H1 (cell line): ENCODE data around the gene BCL2L1. TPM values are rescaled to one million over a fixed set of nuclear protein-coding genes. Genes with fewer than 3 reads are reported as not detected.

Experiments used
- CTCF ChIA-PET: fragments of 300-600 bp; sonication (Branson Sonifier 250); formaldehyde crosslinking; loops from one replicate; lab custom pipeline; 2021; ENCODE audit not compliant: partially characterized antibody; lab: Charles Lee
- POLR2A ChIA-PET: fragments of 300-600 bp; sonication (Branson Sonifier 250); formaldehyde crosslinking; loops from one replicate; lab custom pipeline; 2021; ENCODE audit warnings: inconsistent platforms; ENCODE audit not compliant: partially characterized antibody; lab: Charles Lee
- DNase-seq, 2 experiments: peaks; one replicate each; pipeline versions ENCODE4 v3.0.0 to v3.0.0-alpha.2; 2010 to 2022; ENCODE audit warnings: low spot score in 2 of 2, low read depth in 1 of 2, mixed read lengths in 1 of 2
- FAIRE-seq: peaks from 2 replicates; lab custom pipeline; 2011; peaks lifted over from hg19 to GRCh38; lab: Jason Lieb, UNC
- H2AFZ ChIP-seq: 2 replicates; pipeline ENCODE4 v1.8.1; 2012; ENCODE audit warnings: low read length, inconsistent platforms
- H2AK5ac ChIP-seq: 2 replicates; pipeline ENCODE4 v1.6.1; 2013; ENCODE audit warnings: low read depth, low read length
- H2BK120ac ChIP-seq: replicated peaks from 2 replicates; pipeline ENCODE3; 2013; ENCODE audit warnings: low read depth, low read length, inconsistent platforms
- H2BK12ac ChIP-seq: 2 replicates; pipeline ENCODE4 v1.6.1; 2013; ENCODE audit warnings: low read depth, low read length
- H2BK15ac ChIP-seq: 2 replicates; pipeline ENCODE4 v1.6.1; 2013; ENCODE audit warnings: low read length
- H2BK20ac ChIP-seq: 2 replicates; pipeline ENCODE4 v1.6.1; 2013; ENCODE audit warnings: low read length
- H2BK5ac ChIP-seq: 2 replicates; pipeline ENCODE4 v1.6.1; 2013; ENCODE audit warnings: low read depth, low read length
- H3K14ac ChIP-seq: 2 replicates; pipeline ENCODE4 v1.6.1; 2013; ENCODE audit warnings: inconsistent platforms; ENCODE audit not compliant: insufficient read length
- H3K18ac ChIP-seq: 2 replicates; pipeline ENCODE4 v1.6.1; 2013; ENCODE audit warnings: low read length; ENCODE audit errors: extremely low read depth
- H3K23ac ChIP-seq: 2 replicates; pipeline ENCODE4 v1.6.1; 2013; ENCODE audit warnings: inconsistent platforms; ENCODE audit not compliant: insufficient read length
- H3K23me2 ChIP-seq: 2 replicates; pipeline ENCODE4 v1.6.1; 2013; ENCODE audit warnings: low read depth, low read length
- H3K27ac ChIP-seq: 2 replicates; pipeline ENCODE4 v1.6.1; 2011; ENCODE audit warnings: low read depth, low read length, inconsistent platforms
- H3K27me3 ChIP-seq, 4 experiments: replicated peaks in 1 of 4; 1 replicate in 1 of 4; 2 replicates in 3 of 4; pipeline versions ENCODE4 v1.6.1 to v1.8.1; 2011 to 2013; ENCODE audit warnings: low read length in 3 of 4, mild to moderate bottlenecking in 3 of 4, inconsistent platforms in 2 of 4, mixed read lengths in 2 of 4, moderate library complexity in 1 of 4; ENCODE audit not compliant: control insufficient read depth in 3 of 4, insufficient read depth in 3 of 4; ENCODE audit errors: extremely low read depth in 1 of 4
- H3K36me3 ChIP-seq, 4 experiments: 2 replicates each; pipeline versions ENCODE4 v1.6.1 to v1.8.1; 2011 to 2013; ENCODE audit warnings: mild to moderate bottlenecking in 4 of 4, low read length in 3 of 4, moderate library complexity in 2 of 4, control low read depth in 1 of 4, inconsistent platforms in 1 of 4; ENCODE audit not compliant: insufficient read depth in 4 of 4, control insufficient read depth in 2 of 4
- H3K4ac ChIP-seq: replicated peaks from 2 replicates; pipeline ENCODE3; 2013; ENCODE audit warnings: low read length, low read depth, mixed read lengths, inconsistent platforms; ENCODE audit not compliant: insufficient read length
- H3K4me1 ChIP-seq, 4 experiments: replicated peaks in 1 of 4; 1 replicate in 1 of 4; 2 replicates in 3 of 4; pipeline versions ENCODE4 v1.6.1 to v1.8.1; 2011 to 2013; ENCODE audit warnings: low read length in 3 of 4, inconsistent platforms in 2 of 4, mixed read lengths in 1 of 4; ENCODE audit not compliant: insufficient read depth in 4 of 4, control insufficient read depth in 3 of 4
- H3K4me2 ChIP-seq, 2 experiments: 2 replicates each; pipeline versions ENCODE4 v1.6.1 to v1.8.1; 2011 to 2013; ENCODE audit warnings: low read depth in 2 of 2, low read length in 2 of 2, control low read depth in 1 of 2, inconsistent platforms in 1 of 2, mild to moderate bottlenecking in 1 of 2; ENCODE audit not compliant: insufficient read depth in 1 of 2
- H3K4me3 ChIP-seq, 4 experiments: fragments of 200-600, 300-600 bp in 1 of 4; sonication (generic), shearing (Covaris generic), sonication (Bioruptor Twin) in 1 of 4; 2 replicates each; pipeline versions ENCODE4 v1.5.1 to v1.8.1; 2011 to 2016; ENCODE audit warnings: low read length in 4 of 4, low read depth in 3 of 4, control low read depth in 2 of 4, inconsistent platforms in 2 of 4, mild to moderate bottlenecking in 2 of 4, mixed read lengths in 1 of 4, moderate library complexity in 1 of 4; ENCODE audit not compliant: insufficient read depth in 2 of 4; ENCODE audit errors: extremely low read depth in 1 of 4
- H3K56ac ChIP-seq: replicated peaks from 2 replicates; pipeline ENCODE3; 2013; ENCODE audit warnings: low read depth, mild to moderate bottlenecking, mixed read lengths, low read length, inconsistent platforms; ENCODE audit not compliant: insufficient read length
- H3K79me1 ChIP-seq: 2 replicates; pipeline ENCODE4 v1.6.1; 2013; ENCODE audit warnings: low read depth, low read length, control low read depth
- H3K79me2 ChIP-seq, 2 experiments: 2 replicates each; pipeline versions ENCODE4 v1.6.1 to v1.8.1; 2012 to 2013; ENCODE audit warnings: low read length in 2 of 2, mild to moderate bottlenecking in 2 of 2, inconsistent platforms in 1 of 2; ENCODE audit not compliant: insufficient read depth in 2 of 2, control insufficient read depth in 1 of 2
- H3K9ac ChIP-seq, 4 experiments: replicated peaks in 1 of 4; 1 replicate in 1 of 4; 2 replicates in 3 of 4; pipeline versions ENCODE4 v1.6.1 to v1.8.1; 2011 to 2013; ENCODE audit warnings: low read depth in 3 of 4, low read length in 3 of 4, control low read depth in 2 of 4, mild to moderate bottlenecking in 2 of 4, moderate library complexity in 2 of 4, inconsistent platforms in 1 of 4; ENCODE audit errors: extremely low read depth in 1 of 4
- H3K9me3 ChIP-seq, 2 experiments: 2 replicates each; pipeline versions ENCODE4 v1.6.1 to v1.8.1; 2012 to 2013; ENCODE audit warnings: mild to moderate bottlenecking in 2 of 2, moderate library complexity in 2 of 2, control low read depth in 1 of 2, inconsistent platforms in 1 of 2, low read depth in 1 of 2, low read length in 1 of 2, mixed read lengths in 1 of 2; ENCODE audit not compliant: insufficient read depth in 2 of 2
- H4K20me1 ChIP-seq, 2 experiments: replicated peaks in 1 of 2; 2 replicates each; pipeline versions ENCODE3 to v1.8.1; 2011 to 2013; ENCODE audit warnings: inconsistent platforms in 2 of 2, low read length in 2 of 2, mild to moderate bottlenecking in 1 of 2; ENCODE audit not compliant: insufficient read depth in 2 of 2, control insufficient read depth in 1 of 2
- H4K5ac ChIP-seq: 2 replicates; pipeline ENCODE4 v1.6.1; 2013; ENCODE audit warnings: low read length, low read depth, mixed read lengths, inconsistent platforms; ENCODE audit not compliant: insufficient read length
- H4K8ac ChIP-seq: 2 replicates; pipeline ENCODE4 v1.8.0; 2013; ENCODE audit warnings: mild to moderate bottlenecking, moderate library complexity, low read length, inconsistent platforms; ENCODE audit not compliant: insufficient read depth; ENCODE audit errors: extremely low read depth
- H4K91ac ChIP-seq: replicated peaks from 2 replicates; pipeline ENCODE3; 2013; ENCODE audit warnings: low read length, mixed read lengths, inconsistent platforms; ENCODE audit not compliant: insufficient read length
- ATF3 ChIP-seq: IDR thresholded peaks from 2 replicates; pipeline ENCODE4 v1.6.1; 2011; ENCODE audit warnings: low read depth, mild to moderate bottlenecking, low read length; ENCODE audit not compliant: insufficient read depth
- CHD1 ChIP-seq: IDR thresholded peaks from 2 replicates; pipeline ENCODE4 v1.6.1; 2012; ENCODE audit warnings: low read depth, low read length, improper control_type of control experiment
- CTBP2 ChIP-seq: IDR thresholded peaks from 2 replicates; pipeline ENCODE4 v1.7.0; 2011; ENCODE audit warnings: borderline replicate concordance, mild to moderate bottlenecking, moderate library complexity, mixed read lengths, low read length; ENCODE audit not compliant: insufficient read depth, insufficient read length
- CTCF ChIP-seq, 3 experiments: IDR thresholded peaks; 1 replicate in 2 of 3; 2 replicates in 1 of 3; pipeline versions ENCODE4 v1.5.1 to v1.6.1; 2011; ENCODE audit warnings: low read length in 3 of 3, mild to moderate bottlenecking in 3 of 3, inconsistent platforms in 2 of 3, low read depth in 1 of 3, moderate library complexity in 1 of 3; ENCODE audit not compliant: insufficient read depth in 1 of 3; ENCODE audit errors: control extremely low read depth in 1 of 3
- FOSL1 ChIP-seq: IDR thresholded peaks from 2 replicates; pipeline ENCODE4 v1.6.1; 2011; ENCODE audit warnings: mild to moderate bottlenecking, low read depth, low read length, moderate library complexity; ENCODE audit not compliant: insufficient read depth
- POLR2A ChIP-seq, 2 experiments: IDR thresholded peaks; 1 replicate in 1 of 2; 2 replicates in 1 of 2; pipeline ENCODE4 v1.6.1; 2011; ENCODE audit warnings: low read depth in 2 of 2, low read length in 2 of 2, mild to moderate bottlenecking in 2 of 2; ENCODE audit errors: control extremely low read depth in 1 of 2
- SIRT6 ChIP-seq: IDR thresholded peaks from one replicate; pipeline ENCODE4 v1.7.1; 2012; ENCODE audit warnings: low read length, inconsistent platforms
- TBP ChIP-seq: IDR thresholded peaks from 2 replicates; pipeline ENCODE4 v1.6.1; 2011; ENCODE audit warnings: low read depth, low read length, improper control_type of control experiment
- WGBS, 2 experiments: shearing (Covaris generic) in 1 of 2; methylation state at CpG; one replicate each; pipeline versions ENCODE4 v1.1.6 to v1.1.7; 2013 to 2015; ENCODE audit warnings: low lambda C conversion rate in 2 of 2, mixed read lengths in 2 of 2, inconsistent platforms in 1 of 2, low coverage in 1 of 2, missing lambda C conversion rate in 1 of 2; ENCODE audit not compliant: insufficient replicate concordance in 2 of 2, insufficient coverage in 1 of 2, insufficient read length in 1 of 2; ENCODE audit errors: extremely low coverage in 1 of 2, missing lambda C conversion rate in 1 of 2; 5-methylcytosine and 5-hydroxymethylcytosine counted together
- polyA plus RNA-seq, 7 experiments: library from polyadenylated mRNA; depleted of rRNA in 3 of 7; stranded (reverse) in 5 of 7; unstranded in 2 of 7; fragments of >200 nt in 5 of 7; fragments of 200-250 nt in 2 of 7; gene quantifications; 1 replicate in 5 of 7; 2 replicates in 1 of 7; 4 replicates in 1 of 7; pipeline versions ENCODE4 v1.2.1 to v1.2.3, GENCODE V29; 2011 to 2013; ENCODE audit warnings: missing spikeins in 2 of 7, mixed read lengths in 2 of 7
- total RNA-seq: library from RNA; stranded (reverse); fragmentation: NEBNext Ultra II Directional; extraction: Animal tissue kit (Norgen Biotek cat#: 25700); gene quantifications from 2 replicates; pipeline ENCODE4 v1.2.1, GENCODE V29; 2021

Gene BCL2L1
- total and polyA plus RNA-seq, 2 of the 8 experiments (the other 6 are each of a cell fraction or from before 2014, with no cell fraction given): 64.9 to 66.1 TPM

DNA sequence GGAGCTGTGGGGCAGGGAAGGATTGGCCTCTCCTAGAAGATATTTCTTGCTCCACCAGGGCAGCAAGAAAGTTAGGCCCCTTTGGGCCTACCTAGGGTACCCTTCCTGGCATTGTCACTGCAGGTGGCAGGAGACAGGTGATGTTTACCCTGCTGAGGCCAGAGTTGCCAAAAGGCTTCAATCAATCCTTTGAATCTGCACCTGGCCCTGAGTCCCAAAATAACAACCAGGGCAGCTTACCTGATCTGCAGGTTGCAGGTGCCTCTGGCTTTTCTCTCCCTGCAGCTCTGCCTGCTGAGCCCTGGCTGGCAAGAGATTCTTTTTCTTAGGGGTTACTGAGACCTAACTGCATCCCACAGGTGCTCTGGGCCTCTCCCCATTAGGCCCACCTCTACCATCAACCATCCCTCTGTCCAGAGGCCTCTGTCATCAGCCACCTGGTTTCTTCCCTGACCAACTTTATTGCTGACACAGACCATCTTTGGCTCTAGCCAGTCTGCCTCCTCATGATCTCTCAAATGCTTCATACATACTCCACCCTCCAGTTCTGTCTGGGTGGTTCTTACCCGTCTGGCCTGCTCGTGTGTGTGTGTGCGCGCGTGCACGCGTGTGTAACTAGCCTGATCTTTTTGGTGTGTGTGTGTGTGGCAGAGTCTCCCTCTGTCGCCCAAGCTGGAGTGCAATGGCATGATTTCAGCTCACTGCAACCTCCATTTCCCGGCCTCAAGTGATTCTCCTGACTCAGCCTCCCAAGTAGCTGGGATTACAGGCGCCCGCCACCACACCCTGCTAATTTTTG, 13.7 kb downstream of the BCL2L1 start:
- Histone ChIP-seq H2BK20ac (no peak overlapping the region), H2BK5ac (peak overlapping the region; percentile 64; the same call in 1 of the 2 replicates), H4K5ac (no peak overlapping the region), H3K56ac (no peak overlapping the region), H2BK12ac (peak overlapping the region; percentile 28), H3K23me2 (no peaks in the 10 kb centered on the region), H4K8ac (no peak overlapping the region), H3K27ac (peak overlapping the region; percentile 23; the same call in 1 of the 2 replicates), H2BK120ac (no peak overlapping the region), H3K4me2 (peak overlapping the region; percentile 5 to 50; a peak in 2 of 4 replicates), H4K91ac (no peak overlapping the region), H3K9ac (no peak overlapping the region; a peak in 1 of 7 replicates), H3K4me1 (peaks cover 21 to 37% (median 34%) of the 10 kb centered on the region in 4 experiments), H3K27me3 (no peaks in the 10 kb centered on the region), H3K36me3 (peaks cover 8 to 17% (median 11%) of the 10 kb centered on the region in 4 experiments; a peak in 7 of 8 replicates), H2AK5ac (peak overlapping the region; percentile 30), H2BK15ac (no peak overlapping the region), H3K79me1 (peaks cover 12% of the 10 kb centered on the region), H3K4ac (no peak overlapping the region), H2AFZ (no peak overlapping the region), H3K14ac (no peak overlapping the region), H3K9me3 (no peaks in the 10 kb centered on the region), H3K4me3 (peak overlapping the region in 1 of 4 experiments; percentile 14; a peak in 1 of 8 replicates), H3K23ac (no peak overlapping the region), H3K18ac (no peak overlapping the region), H4K20me1 (peaks cover 2 to 12% of the 10 kb centered on the region in 2 experiments), H3K79me2 (peaks cover 11 to 90% of the 10 kb centered on the region in 2 experiments)
- WGBS, 2 experiments: 91% methylated on average over 11 of the region's 11 CpGs; no CpG with 5 or more reads in 1 of the 2 experiments
- POLR2A ChIA-PET: interaction anchor here (0.7 to 6.2 kb wide), 8 partner anchors 8 to 49 kb away, joined by 3 to 85 read pairs (median 4); partner anchors contain the start of gene BCL2L1
- DNase-seq: no peak
- CTCF ChIA-PET: interaction anchor here (0.6 to 5.0 kb wide), 4 partner anchors 10 to 200 kb away, joined by 3 to 23 read pairs (median 4); no protein-coding TSS in a partner anchor
- FAIRE-seq: no peak
- TF ChIP-seq POLR2A (IDR thresholded peaks at IDR 0.05; ENCODE audit: control extremely low read depth in 1 of 2, low read depth in 2 of 2, low read length in 2 of 2) (peak in 1 of 2 experiments; percentile 47; a peak in 1 of 3 replicates), FOSL1 (no peak), TBP (no peak), CTCF (IDR thresholded peaks at IDR 0.05; ENCODE audit: control extremely low read depth in 1 of 3, insufficient read depth in 1 of 3, low read depth in 1 of 3, low read length in 3 of 3) (no peak), ATF3 (no peak), SIRT6 (no peak), CTBP2 (peak; percentile 70), CHD1 (no peak)
